ES-I3 (cell line): ENCODE measurements around the gene C6orf62.
"Not testable (repeated sequence)": the region's sequence is repeated elsewhere in the genome, so short reads cannot be mapped to it uniquely, and the experiment has no call there.

Experiments
- H3K36me3 ChIP-seq: 2 replicates; pipeline ENCODE4 v1.6.1; 2013; ENCODE audit warnings: mild to moderate bottlenecking, low read length, control low read depth, moderate library complexity; ENCODE audit not compliant: insufficient read depth
- H3K4me1 ChIP-seq: 2 replicates; pipeline ENCODE4 v1.6.1; 2013; ENCODE audit warnings: mild to moderate bottlenecking, control low read depth, low read length; ENCODE audit not compliant: insufficient read depth
- H3K9ac ChIP-seq: 2 replicates; pipeline ENCODE4 v1.6.1; 2013; ENCODE audit warnings: low read depth, mild to moderate bottlenecking, low read length, moderate library complexity
- H3K9me3 ChIP-seq: 2 replicates; pipeline ENCODE4 v1.6.1; 2013; ENCODE audit warnings: mild to moderate bottlenecking, low read length, moderate library complexity; ENCODE audit not compliant: control insufficient read depth, insufficient read depth

Gene C6orf62

GRCh38 chr6:24752917-24753492, 34.1 kb upstream of the C6orf62 start:
- H3K9ac ChIP-seq, result no peak overlapping the region
- peaks cover 7% of the 10 kb centered on the region; the same call in 1 of the 2 replicates for H3K9me3 ChIP-seq
- H3K4me1 ChIP-seq, result no peaks in the 10 kb centered on the region
- H3K36me3 ChIP-seq, result no peaks in the 10 kb centered on the region

DNA sequence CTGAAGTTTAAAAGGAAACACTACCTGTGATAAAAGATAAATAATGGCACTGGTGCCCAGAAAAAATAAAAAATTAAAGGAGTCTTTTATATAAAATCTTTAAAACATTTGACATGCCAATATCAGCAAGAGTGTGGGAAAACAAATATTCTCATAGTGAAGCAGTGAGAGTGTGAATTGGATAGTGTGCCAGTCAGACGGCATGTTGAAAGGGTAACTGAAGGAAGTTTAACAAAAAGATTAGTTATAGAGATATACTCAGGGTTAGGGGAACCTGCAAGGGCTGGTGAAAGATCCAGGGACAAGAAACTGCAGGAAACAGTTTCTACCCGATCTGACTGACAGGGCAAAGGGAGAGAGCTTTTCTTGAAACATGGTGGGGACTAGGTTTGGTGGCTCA, 33.5 kb upstream of the C6orf62 start:
- peaks cover 7% of the 10 kb centered on the region; the same call in 1 of the 2 replicates for H3K9me3 ChIP-seq
- H3K36me3 ChIP-seq, result no peaks in the 10 kb centered on the region
- no peaks in the 10 kb centered on the region for H3K4me1 ChIP-seq
- no peak overlapping the region for H3K9ac ChIP-seq

DNA sequence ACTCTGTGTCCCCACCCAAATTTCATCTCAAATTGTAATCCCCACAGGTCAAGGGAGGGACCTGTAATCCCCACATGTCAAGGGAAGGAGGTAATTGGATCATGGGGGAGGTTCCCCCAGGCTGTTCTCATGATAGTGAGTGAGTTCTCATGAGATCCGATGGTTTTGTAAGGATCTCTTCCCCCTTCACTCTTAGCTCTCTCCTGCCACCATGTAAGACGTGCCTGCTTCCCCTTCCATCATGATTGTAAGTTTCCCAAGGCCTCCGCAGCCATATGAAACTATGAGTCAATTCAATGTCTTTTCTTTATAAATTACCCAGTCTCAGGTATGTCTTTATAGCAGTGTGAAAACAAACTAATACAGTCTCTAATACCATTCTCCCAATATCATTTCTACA, 31.9 kb upstream of the C6orf62 start:
- H3K9me3 ChIP-seq, H3K4me1 ChIP-seq, H3K9ac ChIP-seq, H3K36me3 ChIP-seq: not testable (repeated sequence)

DNA sequence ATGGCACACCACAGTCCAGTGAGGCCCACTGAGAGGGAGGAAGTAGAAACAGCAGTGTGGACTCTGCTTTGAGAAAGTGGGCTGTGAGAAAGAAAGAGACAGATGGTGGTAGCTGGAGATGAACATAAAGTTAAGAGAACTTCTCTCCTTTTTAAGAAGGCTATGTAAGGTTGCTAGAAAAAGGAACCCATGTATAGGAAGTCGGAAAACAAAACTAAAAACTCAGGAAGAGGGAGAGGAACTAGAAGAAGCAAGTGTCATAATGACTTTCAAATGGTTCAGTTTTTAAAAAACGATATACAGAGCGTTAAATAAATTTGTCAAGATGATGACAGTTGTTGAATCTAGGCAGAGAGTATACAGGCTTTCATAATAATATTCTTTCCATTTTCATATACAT, 30.3 kb upstream of the C6orf62 start:
- Histone ChIP-seq H3K4me1 (no peaks in the 10 kb centered on the region), H3K9ac (no peak overlapping the region), H3K36me3 (no peaks in the 10 kb centered on the region), H3K9me3 (peaks cover 7% of the 10 kb centered on the region; the same call in 1 of the 2 replicates)

GRCh38 chr6:24744911-24745310, 26.0 kb upstream of the C6orf62 start:
- Histone ChIP-seq H3K4me1 (peaks cover 3% of the 10 kb centered on the region; the same call in 1 of the 2 replicates), H3K9me3 (no peaks in the 10 kb centered on the region), H3K9ac (no peak overlapping the region), H3K36me3 (no peaks in the 10 kb centered on the region)

GRCh38 chr6:24743944-24744335, 25.0 kb upstream of the C6orf62 start:
- Histone ChIP-seq H3K9me3 (no peaks in the 10 kb centered on the region), H3K36me3 (no peaks in the 10 kb centered on the region), H3K4me1 (peaks cover 3% of the 10 kb centered on the region; the same call in 1 of the 2 replicates), H3K9ac (no peak overlapping the region)

DNA sequence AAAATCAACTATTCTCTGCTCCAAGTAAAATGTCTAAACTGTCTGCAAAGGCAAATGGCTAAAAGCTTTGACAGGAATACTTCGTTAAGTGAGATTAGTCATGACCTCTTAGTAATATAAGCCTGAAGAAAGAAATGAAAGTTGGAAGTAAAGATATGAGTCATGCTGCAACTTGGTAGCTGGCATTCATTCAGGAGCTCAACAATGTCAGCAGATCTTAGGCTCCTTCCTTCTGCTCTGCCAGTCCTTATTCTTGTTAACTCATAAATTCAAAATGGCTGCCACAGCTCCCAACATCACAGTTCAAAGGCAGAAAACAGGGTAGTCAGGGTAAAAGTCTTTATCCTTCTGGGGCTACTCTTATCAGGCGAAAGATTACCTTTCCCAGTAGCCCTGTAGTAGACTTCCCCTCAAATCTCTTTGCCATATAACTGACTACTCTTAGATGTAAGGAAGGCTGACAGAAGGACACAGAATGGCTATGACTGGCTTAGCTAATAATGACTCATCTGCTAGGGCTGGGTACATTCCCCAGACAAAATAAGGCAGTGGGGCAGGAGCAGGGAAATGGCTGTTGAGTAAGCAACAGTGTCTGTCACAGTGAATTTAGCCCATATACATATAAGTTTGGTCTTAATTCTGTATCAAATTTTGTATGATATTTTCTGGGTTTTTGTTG, 24.4 kb upstream of the C6orf62 start:
- H3K9me3 ChIP-seq, result no peaks in the 10 kb centered on the region
- no peak overlapping the region for H3K9ac ChIP-seq
- peaks cover 3% of the 10 kb centered on the region; the same call in 1 of the 2 replicates for H3K4me1 ChIP-seq
- H3K36me3 ChIP-seq, result no peaks in the 10 kb centered on the region

GRCh38 chr6:24742216-24742738, 23.3 kb upstream of the C6orf62 start:
- no peaks in the 10 kb centered on the region for H3K36me3 ChIP-seq
- no peaks in the 10 kb centered on the region for H3K9me3 ChIP-seq
- H3K4me1 ChIP-seq, result peaks cover 3% of the 10 kb centered on the region; the same call in 1 of the 2 replicates
- H3K9ac ChIP-seq, result no peak overlapping the region

- Histone ChIP-seq H3K9ac (no peak overlapping the region), H3K9me3 (no peaks in the 10 kb centered on the region), H3K4me1 (peaks cover 3% of the 10 kb centered on the region; the same call in 1 of the 2 replicates), H3K36me3 (no peaks in the 10 kb centered on the region)
Measured at GRCh38 chr6:24740861-24741260, 21.9 kb upstream of the C6orf62 start.

GRCh38 chr6:24738741-24739140, 19.8 kb upstream of the C6orf62 start:
- H3K9ac ChIP-seq, result no peak overlapping the region

GRCh38 chr6:24734710-24735109, 15.8 kb upstream of the C6orf62 start:
- peaks cover 13% of the 10 kb centered on the region for H3K9me3 ChIP-seq
- not testable (repeated sequence) for H3K4me1 ChIP-seq, H3K36me3 ChIP-seq, H3K9ac ChIP-seq

More at GRCh38 chr6:24738741-24739140, 19.8 kb upstream of the C6orf62 start:
- H3K4me1 ChIP-seq, result peaks cover 3% of the 10 kb centered on the region; the same call in 1 of the 2 replicates
- no peaks in the 10 kb centered on the region for H3K9me3 ChIP-seq
- H3K36me3 ChIP-seq, result no peaks in the 10 kb centered on the region

DNA sequence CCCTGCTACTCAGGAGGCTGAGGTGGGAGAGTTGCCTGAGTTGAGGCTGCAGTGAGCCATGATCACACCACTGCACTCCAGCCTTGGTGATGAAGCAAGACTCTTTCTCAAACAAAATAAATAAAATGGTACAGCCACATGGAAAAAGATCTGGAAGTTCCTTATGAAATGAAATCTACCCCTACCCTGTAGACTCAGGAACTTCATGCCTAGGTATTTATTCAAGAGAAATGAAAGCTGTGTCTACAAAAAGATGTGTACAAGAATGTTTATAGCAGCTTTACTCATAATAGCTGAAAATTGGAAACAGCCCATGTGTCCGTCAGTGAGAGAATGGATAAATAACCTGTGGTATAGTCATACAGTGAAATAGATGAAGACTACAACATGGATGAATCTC, 15.2 kb upstream of the C6orf62 start:
- no peaks in the 10 kb centered on the region for H3K36me3 ChIP-seq
- no peaks in the 10 kb centered on the region for H3K4me1 ChIP-seq
- no peak overlapping the region for H3K9ac ChIP-seq
- peaks cover 13% of the 10 kb centered on the region for H3K9me3 ChIP-seq

- H3K9me3 ChIP-seq, result peaks cover 13% of the 10 kb centered on the region
- H3K4me1 ChIP-seq, H3K9ac ChIP-seq, H3K36me3 ChIP-seq: not testable (repeated sequence)
Measured at GRCh38 chr6:24731456-24732134, 12.6 kb upstream of the C6orf62 start.

GRCh38 chr6:24730653-24731052, 11.7 kb upstream of the C6orf62 start:
- H3K36me3 ChIP-seq, H3K4me1 ChIP-seq, H3K9ac ChIP-seq: not testable (repeated sequence)
- H3K9me3 ChIP-seq, result peaks cover 13% of the 10 kb centered on the region
